Pancreas (tissue), 10 donors: Measurements from ENCODE around the gene MYO5C. TPM values are rescaled to one million over a fixed set of nuclear protein-coding genes. Genes with fewer than 3 reads are reported as not detected.

Source experiments
- ATAC-seq, 4 donors: fragments of 200-7000 bp; cut with Tn5 transposase; one replicate each; pipeline versions ENCODE4 v1.8.0 to v1.9.1; 2020; ENCODE audit warnings: mild to moderate bottlenecking in 4 of 4, moderate library complexity in 4 of 4
- DNase-seq, 6 donors: peaks; one replicate each; pipeline ENCODE4 v3.0.0-alpha.2; 2020
- FAIRE-seq: peaks from 2 replicates; lab custom pipeline; 2012; peaks lifted over from hg19 to GRCh38; lab: Jason Lieb, UNC
- H3K27ac ChIP-seq, 4 donors: fragments of 200-600 bp; sonication (generic); 1 replicate in 3 of 4; 2 replicates in 1 of 4; pipeline versions ENCODE4 v1.5.0 to v1.8.0; 2020
- H3K27me3 ChIP-seq, 4 donors: fragments of 200-600 bp; one replicate each; pipeline ENCODE4 v1.8.0; 2021
- H3K36me3 ChIP-seq, 3 donors: fragments of 200-600 bp; sonication (generic) in 1 of 3; one replicate each; pipeline versions ENCODE4 v1.5.0 to v1.8.0; 2020 to 2021
- H3K4me1 ChIP-seq, 3 donors: fragments of 200-600 bp; one replicate each; pipeline ENCODE4 v1.8.0; 2021
- H3K4me3 ChIP-seq, 4 donors: fragments of 200-600 bp; sonication (generic) in 2 of 4; one replicate each; pipeline versions ENCODE4 v1.5.0 to v1.8.0; 2020 to 2021
- H3K9me3 ChIP-seq, 4 donors: fragments of 200-600 bp; one replicate each; pipeline ENCODE4 v1.8.0; 2021
- CTCF ChIP-seq, 4 donors: fragments of 200-600 bp; sonication (generic) in 3 of 4; IDR thresholded peaks; one replicate each; pipeline versions ENCODE4 v1.5.0 to v1.8.0; 2021; ENCODE audit warnings: antibody characterized with exemption in 4 of 4
- WGBS, 2 donors: extraction: QIAGEN DNeasy Blood & Tissue Kit; methylation state at CpG; one replicate each; pipeline ENCODE4 v1.1.7; 2013; 5-methylcytosine and 5-hydroxymethylcytosine counted together
- intact Hi-C, 3 donors: fragments of 100-400 bp; cut with DNase I; formaldehyde crosslinking; loops; one replicate each; pipeline versions ENCODE4 v1.11.1 to v1.14.2; 2022
- polyA plus RNA-seq, 2 donors: library from polyadenylated mRNA; stranded (reverse); fragments of 200-250 nt; gene quantifications; one replicate each; pipeline ENCODE4 v1.2.3, GENCODE V29; 2013
- total RNA-seq, 6 donors: library from RNA; stranded (reverse); fragmentation: NEBNext Ultra II Directional in 4 of 6; extraction: Animal tissue kit (Norgen Biotek cat#: 25700) in 4 of 6; gene quantifications; one replicate each; pipeline versions ENCODE4 v1.2.1 to v1.2.4, GENCODE V29; 2021 to 2023
- donor health status: healthy with polysubstance abuse.
- donor health status: DM: no; HTN: no; CAD: no; lungs with moderate emphysema.
- donor health status: DM: no; HTN: no; CAD: no.
- donor health status: control.
- donor health status: control.
- donor health status: Bipolar disorder and iron deficiency.
- donor health status: DM: yes; HTN: yes; CAD: no.
- donor health status: DM: no; HTN: no; CAD: no.
- donor health status: DM: no; HTN: no; CAD: no.
- donor health status: DM: yes; HTN: yes; CAD: no.

The MYO5C gene
- total and polyA plus RNA-seq, 8 donors, result 12.7 to 52.7 (median 39.2) TPM

GRCh38 chr15:52261498-52262242 is 33.9 kb downstream of the MYO5C start:
- Histone ChIP-seq H3K27ac (peak overlapping the region; percentile 31 to 78 (median 64)), H3K4me1 (peaks cover 0 to 7% (median 0%) of the 10 kb centered on the region in 3 donors), H3K27me3 (no peaks in the 10 kb centered on the region), H3K4me3 (no peak overlapping the region), H3K36me3 (peaks cover 0 to 28% (median 5%) of the 10 kb centered on the region in 3 donors), H3K9me3 (no peaks in the 10 kb centered on the region)
- WGBS, 2 donors, result 27 to 37% methylated on average over 7 to 8 of the region's 8 CpGs
- intact Hi-C loops, result no loop called here
- ATAC-seq (peak; percentile 80 to 91 (median 88)), FAIRE-seq (no peak), DNase-seq (peak in 4 of 6 donors; percentile 57 to 71 (median 61))
- no peak for TF ChIP-seq CTCF (IDR thresholded peaks at IDR 0.05)

- Histone ChIP-seq H3K36me3 (peaks cover 0 to 25% (median 3%) of the 10 kb centered on the region in 3 donors), H3K27ac (peak overlapping the region; percentile 31 to 78 (median 64)), H3K27me3 (no peaks in the 10 kb centered on the region), H3K9me3 (no peaks in the 10 kb centered on the region), H3K4me1 (peaks cover 0 to 7% (median 0%) of the 10 kb centered on the region in 3 donors), H3K4me3 (no peak overlapping the region)
- FAIRE-seq (no peak), ATAC-seq (no peak), DNase-seq (no peak)
- 92 to 95% methylated on average over 10 of the region's 10 CpGs for WGBS, 2 donors
- intact Hi-C loops, result no loop called here
- TF ChIP-seq CTCF (IDR thresholded peaks at IDR 0.05), result no peak
Measured at GRCh38 chr15:52261026-52261425, 34.6 kb downstream of the MYO5C start.

- no peak for TF ChIP-seq CTCF (IDR thresholded peaks at IDR 0.05)
- peaks cover 0 to 7% (median 0%) of the 10 kb centered on the region in 3 donors for H3K4me1 ChIP-seq
- peak overlapping the region in 1 of 4 donors; percentile 8 for H3K27ac ChIP-seq
- no peaks in the 10 kb centered on the region for H3K27me3 ChIP-seq
- DNase-seq, result no peak
- no peaks in the 10 kb centered on the region for H3K9me3 ChIP-seq
- no peak for FAIRE-seq
- intact Hi-C loops, result loop anchor here in 2 of 3 donors (10.0 kb wide), 3 partner anchors 65 to 475 kb away; no protein-coding TSS in a partner anchor
- H3K4me3 ChIP-seq, result no peak overlapping the region
- WGBS, 2 donors, result 39 to 44% methylated on average over 4 of the region's 4 CpGs
- H3K36me3 ChIP-seq, result peaks cover 3 to 37% (median 4%) of the 10 kb centered on the region in 3 donors
- ATAC-seq, result peak in 1 of 4 donors; percentile 4
Measured at GRCh38 chr15:52259503-52259902, 36.1 kb downstream of the MYO5C start.

GRCh38 chr15:52258461-52258860 is 37.1 kb downstream of the MYO5C start:
- no peak for DNase-seq
- peaks cover 4 to 29% (median 7%) of the 10 kb centered on the region in 3 donors for H3K36me3 ChIP-seq
- H3K4me1 ChIP-seq, result peaks cover 0 to 7% (median 0%) of the 10 kb centered on the region in 3 donors
- H3K9me3 ChIP-seq, result no peaks in the 10 kb centered on the region
- intact Hi-C loops, result loop anchor here in 2 of 3 donors (10.0 kb wide), 3 partner anchors 66 to 476 kb away; no protein-coding TSS in a partner anchor
- H3K27me3 ChIP-seq, result no peaks in the 10 kb centered on the region
- no peak for TF ChIP-seq CTCF (IDR thresholded peaks at IDR 0.05)
- H3K27ac ChIP-seq, result no peak overlapping the region
- 93 to 96% methylated on average over 5 of the region's 5 CpGs for WGBS, 2 donors
- no peak for FAIRE-seq
- H3K4me3 ChIP-seq, result no peak overlapping the region
- ATAC-seq, result no peak

GRCh38 chr15:52257734-52258062 is 37.9 kb downstream of the MYO5C start:
- ATAC-seq, result no peak

More at GRCh38 chr15:52257734-52258062, 37.9 kb downstream of the MYO5C start:
- DNase-seq (no peak), FAIRE-seq (no peak)
- Histone ChIP-seq H3K27me3 (no peaks in the 10 kb centered on the region), H3K9me3 (no peaks in the 10 kb centered on the region), H3K4me3 (no peak overlapping the region), H3K4me1 (peaks cover 0 to 10% (median 0%) of the 10 kb centered on the region in 3 donors), H3K36me3 (peaks cover 4 to 32% (median 4%) of the 10 kb centered on the region in 3 donors), H3K27ac (no peak overlapping the region)
- no peak for TF ChIP-seq CTCF (IDR thresholded peaks at IDR 0.05)
- 55 to 57% methylated on average over 5 of the region's 5 CpGs for WGBS, 2 donors
- intact Hi-C loops, result loop anchor here in 2 of 3 donors (10.0 kb wide), 3 partner anchors 67 to 477 kb away; no protein-coding TSS in a partner anchor
